Endometrial microvascular endothelial cells (primary cell): Measurements from ENCODE around the gene ALDH1L1. TPM values are rescaled to one million over a fixed set of nuclear protein-coding genes. Genes with fewer than 3 reads are reported as not detected.

Experiments used
- total RNA-seq: library from RNA; depleted of rRNA; stranded (reverse); fragments of >200 nt; gene quantifications from one replicate; pipeline ENCODE4 v1.2.3, GENCODE V29; 2015; ENCODE audit errors: inconsistent ontology term

Gene ALDH1L1
- total RNA-seq, 1 donor from 2014 or later = not detected

Other genes with a start within 250 kb of the ALDH1L1 start
- not detected for gene ROPN1B, start 211.4 kb downstream of the ALDH1L1 start, total RNA-seq
- gene SLC41A3, start 96.5 kb downstream of the ALDH1L1 start, total RNA-seq = 50.3 TPM
- gene KLF15, start 176.8 kb upstream of the ALDH1L1 start, total RNA-seq = 1.7 TPM
- gene CFAP100, start 214.3 kb upstream of the ALDH1L1 start, total RNA-seq = not detected